HG02852 (cell line): ENCODE data around the gene PEMT.
"Not testable (repeated sequence)": the region's sequence is repeated elsewhere in the genome, so short reads cannot be mapped to it uniquely, and the experiment has no call there.

Experiments used
- ATAC-seq: cut with Tn5 transposase; IDR thresholded peaks from one replicate; pipeline ENCODE4 v1.9.1; 2021; ENCODE audit warnings: mild to moderate bottlenecking, moderate library complexity; ENCODE audit not compliant: unreplicated experiment

The PEMT gene, protein sequence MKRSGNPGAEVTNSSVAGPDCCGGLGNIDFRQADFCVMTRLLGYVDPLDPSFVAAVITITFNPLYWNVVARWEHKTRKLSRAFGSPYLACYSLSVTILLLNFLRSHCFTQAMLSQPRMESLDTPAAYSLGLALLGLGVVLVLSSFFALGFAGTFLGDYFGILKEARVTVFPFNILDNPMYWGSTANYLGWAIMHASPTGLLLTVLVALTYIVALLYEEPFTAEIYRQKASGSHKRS

DNA sequence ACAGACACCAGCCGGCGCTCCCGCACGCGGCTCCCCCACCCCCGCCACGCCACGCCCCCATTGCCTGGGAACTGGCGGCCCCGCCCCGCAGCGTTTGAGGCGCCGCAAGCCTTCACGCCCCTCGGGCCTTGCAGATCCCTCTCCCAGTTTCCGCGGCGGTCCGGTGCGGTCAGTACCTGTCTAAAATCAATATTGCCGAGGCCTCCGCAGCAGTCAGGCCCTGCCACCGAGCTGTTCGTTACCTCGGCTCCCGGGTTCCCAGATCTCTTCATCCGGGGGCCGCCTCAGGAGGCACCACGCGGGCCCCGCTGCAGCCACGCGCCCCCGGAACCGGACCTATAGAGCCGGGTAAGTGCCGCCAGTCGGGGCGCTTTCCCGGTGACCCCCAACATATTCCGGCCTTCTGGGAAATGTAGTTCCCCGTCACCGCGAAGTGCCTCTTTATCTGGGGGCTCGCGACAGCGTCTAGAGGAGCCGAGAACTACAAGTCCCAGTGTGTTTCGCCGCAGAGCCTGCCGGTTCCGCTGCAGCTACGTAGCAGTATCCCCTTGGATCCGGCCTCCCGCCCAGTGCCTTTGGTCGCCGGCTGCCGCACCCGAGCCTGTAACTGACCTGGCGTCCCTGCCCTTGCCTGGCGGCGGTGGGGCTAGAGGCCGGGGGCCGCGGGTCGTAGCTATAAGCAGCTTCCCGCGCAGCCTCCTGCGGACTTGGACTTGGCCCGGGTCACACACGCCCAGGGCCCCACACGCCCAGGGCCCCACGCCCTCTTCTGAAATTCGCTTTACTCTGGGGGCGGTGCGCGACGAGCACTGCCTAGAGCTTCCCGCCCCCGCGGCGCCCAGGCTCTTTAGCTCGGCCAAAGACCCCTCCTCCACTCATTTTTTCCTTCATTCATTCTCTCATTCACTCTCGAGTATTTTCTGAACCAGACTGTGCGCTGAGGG, at the start of gene PEMT:
TSS of gene PEMT (minus strand) at position 354 of the 944 bp plus-strand sequence. CDS start at position 272, 82 bp downstream.
- peak; percentile 93 for ATAC-seq

DNA sequence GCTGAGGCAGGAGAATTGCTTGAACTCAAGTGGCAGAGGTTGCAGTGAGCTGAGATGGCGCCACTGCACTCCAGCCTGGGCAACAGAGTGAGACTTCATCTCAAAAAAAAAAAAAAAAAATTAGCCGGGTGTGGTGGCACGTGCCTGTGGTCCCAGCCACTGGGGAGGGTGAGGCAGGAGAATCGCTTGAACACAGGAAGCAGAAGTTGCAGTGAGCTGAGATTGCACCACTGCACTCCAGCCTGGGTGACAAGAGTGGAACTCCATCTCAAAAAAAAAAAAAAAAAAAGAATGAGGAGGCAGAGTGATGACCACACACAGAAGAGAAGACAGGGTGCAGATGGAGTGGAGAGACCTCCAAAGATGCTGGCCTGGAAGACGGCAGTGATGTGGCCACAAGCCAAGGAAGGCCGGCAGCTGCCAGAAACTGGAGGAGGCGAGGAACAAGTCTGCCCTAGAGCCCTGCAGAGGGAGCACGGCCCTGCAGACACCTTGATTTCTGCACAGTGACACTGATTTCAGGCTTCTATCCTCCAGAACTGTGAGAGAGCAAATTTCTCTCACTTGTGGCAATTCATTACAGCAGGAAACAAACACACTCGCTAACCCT, 48.3 kb upstream of the PEMT start:
- ATAC-seq, result not testable (repeated sequence)

DNA sequence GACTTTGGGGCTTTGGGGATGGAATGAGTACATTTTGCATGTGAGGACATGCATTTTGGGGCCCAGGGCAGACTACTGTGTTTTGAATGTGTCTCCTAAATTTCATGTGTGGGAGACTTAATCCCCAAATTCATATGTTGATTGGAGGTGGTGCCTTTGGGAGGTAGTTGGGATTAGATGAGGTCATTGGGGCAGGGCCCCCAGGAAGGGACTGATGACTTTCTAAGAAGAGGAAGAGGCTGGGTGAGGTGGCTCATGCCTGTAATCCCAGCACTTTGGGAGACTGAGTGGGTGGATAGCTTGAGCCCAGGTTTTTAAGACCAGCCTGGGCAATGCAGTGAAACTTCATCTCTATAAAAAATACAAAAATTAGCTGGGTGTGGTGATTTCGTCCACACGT, 47.0 kb upstream of the PEMT start:
- no peak for ATAC-seq

DNA sequence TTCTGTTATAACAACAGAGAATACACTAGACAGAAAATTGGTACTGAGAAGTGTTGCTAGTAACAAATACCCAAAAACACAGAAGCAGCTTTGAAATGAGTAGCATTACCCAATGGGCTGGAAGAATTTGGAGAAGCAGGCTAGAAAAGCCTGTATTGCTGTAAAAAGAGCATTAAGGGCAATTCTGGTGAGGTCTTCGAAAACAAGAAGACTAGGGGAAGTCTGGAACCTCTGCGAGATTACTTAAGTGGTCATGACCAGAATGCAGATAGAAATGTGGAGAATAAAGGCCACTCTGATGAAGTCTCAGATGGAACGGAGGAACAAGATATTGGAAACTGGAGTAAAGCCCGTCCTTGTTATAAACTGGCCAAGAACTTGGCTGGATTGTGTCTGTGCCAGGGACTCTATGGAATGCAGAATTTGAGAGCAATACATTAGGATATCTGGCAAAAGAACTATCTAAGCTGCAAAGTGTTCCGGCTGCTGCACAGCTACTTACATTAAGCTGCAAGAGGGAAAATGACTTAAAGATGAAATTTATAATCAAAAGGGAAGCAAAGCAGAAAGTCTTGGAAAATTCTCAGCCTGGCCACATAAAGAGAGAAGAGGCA, 44.9 kb upstream of the PEMT start:
- ATAC-seq, result no peak

DNA sequence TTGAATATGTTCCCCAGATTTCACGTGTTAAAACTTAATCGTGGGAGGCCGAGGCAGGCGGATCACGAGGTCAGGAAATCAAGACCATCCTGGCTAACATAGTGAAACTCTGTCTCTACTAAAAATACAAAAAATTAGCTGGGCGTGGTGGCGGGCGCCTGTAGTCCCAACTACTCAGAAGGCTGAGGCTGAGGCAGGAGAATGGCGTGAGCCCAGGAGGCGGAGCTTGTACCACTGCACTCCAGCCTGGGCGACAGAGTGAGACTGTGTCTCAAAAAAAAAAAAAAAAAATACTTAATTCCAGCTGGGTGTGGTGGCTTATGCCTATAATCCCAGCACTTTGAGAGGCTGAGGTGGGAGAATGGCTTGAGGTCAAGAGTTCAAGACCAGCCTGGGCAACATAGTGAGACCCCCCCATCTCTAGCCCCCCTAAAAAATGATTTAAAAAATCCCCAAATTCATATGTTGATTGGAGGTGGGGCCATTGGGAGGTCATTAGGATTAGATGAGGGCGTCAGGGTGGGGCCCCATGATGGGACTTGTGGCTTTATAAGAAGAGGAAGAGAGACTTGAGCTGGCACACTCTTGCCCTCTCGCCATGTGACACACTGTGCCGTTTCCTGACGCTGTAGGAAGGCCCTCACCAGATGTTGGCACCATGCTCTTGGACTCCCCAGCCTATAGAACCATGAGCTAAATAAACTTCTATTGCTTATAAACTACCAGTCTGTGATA, 44.2 kb upstream of the PEMT start:
- ATAC-seq, result not testable (repeated sequence)

DNA sequence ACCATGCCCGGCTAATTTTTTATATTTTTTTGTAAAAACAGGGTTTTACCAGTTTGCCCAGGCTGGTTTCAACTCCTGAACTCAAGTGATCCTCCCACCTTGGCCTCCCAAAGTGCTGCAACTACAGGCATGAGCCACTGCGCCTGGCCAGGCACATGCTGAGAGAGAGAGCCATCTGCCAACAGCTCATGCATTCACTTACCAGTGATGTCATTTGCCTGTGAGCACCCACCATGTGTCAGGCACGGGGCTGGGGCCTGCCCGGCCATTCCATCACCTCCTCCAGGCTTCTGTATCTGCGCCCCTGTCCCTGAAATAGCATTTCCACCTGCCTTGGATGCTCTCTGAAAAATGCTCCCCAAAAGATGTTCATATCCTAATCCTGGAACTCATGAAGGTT, 43.6 kb upstream of the PEMT start:
- no peak for ATAC-seq

DNA sequence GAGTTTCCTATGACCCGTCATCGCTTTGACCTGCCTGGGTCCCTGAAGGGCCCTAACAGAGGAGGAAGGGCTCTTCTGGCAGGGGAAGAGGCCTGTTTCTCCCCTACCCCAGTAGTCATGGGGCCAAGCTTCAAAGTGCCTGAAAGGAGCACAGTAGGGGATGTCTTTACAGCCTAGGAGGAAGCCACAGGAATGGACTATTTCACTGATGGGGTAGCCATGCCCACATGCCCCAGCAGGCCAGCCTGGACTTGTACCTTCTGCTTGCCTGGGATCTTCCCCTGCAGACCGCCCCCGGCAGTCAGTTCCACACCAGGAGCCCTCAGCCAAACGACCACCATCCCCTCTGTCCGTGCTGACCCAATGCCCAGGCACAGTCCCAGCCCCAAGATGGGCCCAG, 41.8 kb upstream of the PEMT start:
- ATAC-seq, result no peak

DNA sequence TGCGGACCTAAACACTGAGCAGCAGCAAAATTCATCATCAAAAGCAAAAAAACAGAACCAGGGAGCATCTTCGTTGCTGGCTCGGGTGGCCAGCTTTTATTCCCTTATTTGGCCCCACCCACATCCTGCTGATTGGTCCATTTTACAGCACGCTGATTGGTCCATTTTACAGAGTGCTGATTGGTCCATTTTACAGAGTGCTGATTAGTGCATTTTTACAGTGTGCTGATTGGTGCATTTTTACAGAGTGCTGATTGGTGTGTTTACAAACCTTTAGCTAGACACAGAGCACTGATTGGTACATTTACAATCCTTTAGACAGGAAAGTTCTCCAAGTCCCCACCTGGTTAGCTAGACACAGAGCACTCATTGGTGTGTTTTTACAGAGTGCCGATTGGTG, 41.2 kb upstream of the PEMT start:
- not testable (repeated sequence) for ATAC-seq

DNA sequence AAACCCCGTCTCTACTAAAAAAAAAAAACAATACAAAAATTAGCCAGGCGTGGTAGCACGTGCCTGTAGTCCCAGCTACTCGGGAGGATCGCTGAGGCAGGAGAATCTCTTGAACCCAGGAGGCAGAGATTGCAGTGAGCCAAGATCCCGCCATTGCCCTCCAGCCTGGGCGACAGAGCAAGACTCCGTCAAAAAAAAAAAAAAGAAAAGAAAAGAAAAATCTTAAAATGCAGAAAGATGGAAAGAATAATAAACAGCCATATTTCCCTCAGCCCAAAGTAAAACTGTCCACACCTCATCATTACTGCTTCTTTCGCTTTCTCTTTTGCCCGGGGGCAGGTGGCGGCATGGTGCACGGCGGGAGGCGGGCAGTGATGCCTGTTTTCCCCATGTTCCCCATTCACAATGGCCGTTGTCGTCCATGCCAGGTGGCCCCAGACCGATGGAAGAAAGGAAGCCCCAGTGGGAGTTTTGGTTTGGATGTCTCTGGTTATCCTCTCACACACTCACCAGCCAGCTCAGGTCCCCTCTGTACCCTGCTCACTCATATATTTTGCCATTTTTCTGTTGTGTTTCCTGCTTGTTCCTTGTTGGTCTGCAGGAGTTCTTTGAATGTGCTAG, 37.0 kb upstream of the PEMT start:
- ATAC-seq, result no peak

DNA sequence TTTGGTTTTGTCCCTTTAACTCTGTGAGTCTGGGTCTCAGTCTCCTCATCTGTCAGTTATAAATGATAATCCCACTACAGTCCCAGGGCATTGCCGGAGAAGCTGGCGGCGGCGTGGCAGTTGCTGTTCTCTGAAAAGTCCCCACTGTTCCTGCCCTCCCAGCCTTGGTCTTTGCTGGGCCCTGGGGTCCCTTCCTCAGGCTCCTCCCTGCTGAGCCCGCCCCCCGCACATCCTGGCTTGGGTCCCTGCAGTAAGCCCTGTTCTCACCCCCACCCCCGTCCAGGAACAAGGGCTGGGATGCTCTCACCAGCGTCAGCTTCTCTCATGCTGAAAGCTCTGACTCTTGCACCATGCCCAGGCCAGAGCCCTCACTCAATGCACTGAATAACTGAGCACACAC, 35.3 kb upstream of the PEMT start:
- ATAC-seq, result no peak

DNA sequence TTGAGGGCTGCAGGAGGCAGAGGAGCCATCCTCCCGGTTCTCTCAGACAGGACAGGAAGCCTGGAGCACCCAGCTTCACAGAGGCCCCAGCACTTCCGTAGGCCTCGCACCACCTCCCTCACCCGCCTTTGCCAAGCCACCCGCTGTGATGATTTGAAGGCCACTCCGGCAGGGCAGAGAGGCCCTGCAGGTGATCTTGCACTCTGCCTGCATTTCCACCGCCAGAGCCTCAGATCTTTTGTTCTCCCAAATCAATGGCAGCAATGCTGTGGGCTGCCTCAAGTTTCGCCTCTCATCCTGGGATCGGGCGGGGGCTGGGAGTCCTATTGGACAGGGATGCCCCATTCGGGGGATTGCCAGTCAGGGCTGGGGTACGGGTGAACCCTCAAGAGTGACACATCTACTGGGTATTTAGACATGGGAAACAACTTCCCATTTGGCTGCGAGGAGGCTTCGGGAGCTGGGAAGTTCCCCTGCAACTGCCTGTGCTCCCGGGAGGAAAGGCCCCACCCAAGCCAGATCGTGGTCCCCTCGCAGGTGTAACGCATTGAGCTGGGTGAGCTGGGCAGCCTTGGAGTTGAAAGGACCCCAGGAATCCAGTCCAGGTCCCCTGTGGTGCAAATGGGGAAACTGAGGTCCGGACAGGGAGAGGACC, 34.8 kb upstream of the PEMT start:
- no peak for ATAC-seq

DNA sequence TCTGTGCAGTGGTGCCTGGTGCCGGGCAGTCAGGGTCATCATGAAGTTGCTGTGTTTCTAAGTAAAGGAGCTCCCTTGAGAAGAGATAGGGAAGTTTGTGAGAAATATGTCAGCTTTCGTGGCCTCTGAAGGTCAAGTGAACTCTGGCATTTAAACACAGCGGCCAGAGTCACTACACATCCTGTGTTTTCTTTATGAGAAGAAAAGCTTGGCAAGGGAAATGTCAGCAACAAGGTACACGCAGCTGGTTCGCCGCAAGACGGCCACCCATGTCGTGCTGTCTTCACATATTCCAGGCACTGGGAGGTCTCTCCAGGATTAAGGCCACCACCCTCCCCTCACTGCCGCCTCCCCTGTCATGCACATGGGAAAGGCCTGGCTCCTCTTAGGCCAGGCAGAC, 33.2 kb upstream of the PEMT start:
- no peak for ATAC-seq

DNA sequence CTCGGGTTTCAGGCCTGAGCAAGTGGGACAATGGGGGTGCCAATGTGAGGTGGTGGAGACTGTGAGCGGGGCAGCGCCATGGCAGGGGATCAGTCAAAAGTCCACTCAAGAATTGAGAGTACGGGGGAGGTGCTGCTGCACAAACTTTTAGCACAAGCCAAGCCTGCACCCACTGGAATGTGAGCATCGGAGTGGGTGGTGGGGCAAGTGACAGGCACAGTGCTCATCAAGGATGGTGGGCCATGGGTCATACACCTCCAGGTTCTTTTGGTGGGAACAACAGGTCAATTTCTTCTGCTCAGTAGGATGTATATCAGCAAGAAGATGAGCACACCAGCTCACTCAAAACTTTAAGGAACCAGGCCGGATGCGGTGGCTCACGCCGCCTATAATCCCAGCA, 32.4 kb upstream of the PEMT start:
- ATAC-seq, result no peak

DNA sequence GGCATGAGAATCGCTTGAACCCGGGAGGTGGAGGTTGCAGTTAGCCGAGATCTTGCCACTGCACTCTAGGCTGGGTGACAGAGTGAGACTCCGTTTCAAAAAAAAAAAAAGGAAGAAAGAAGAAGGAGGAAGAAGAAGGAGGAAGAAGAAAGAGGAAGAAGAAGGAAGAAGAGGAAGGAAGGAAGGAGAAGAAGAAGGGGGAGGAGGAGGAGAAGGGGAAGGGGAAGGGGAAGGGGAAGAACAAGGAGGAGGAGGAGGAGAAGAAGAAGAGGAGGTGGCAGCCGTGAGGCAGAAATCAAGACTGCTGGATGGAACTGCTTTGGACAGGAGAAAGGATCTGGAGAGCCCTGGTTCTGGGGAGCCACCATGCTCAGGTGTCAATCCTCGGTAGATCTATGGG, 29.7 kb upstream of the PEMT start:
- ATAC-seq, result no peak

DNA sequence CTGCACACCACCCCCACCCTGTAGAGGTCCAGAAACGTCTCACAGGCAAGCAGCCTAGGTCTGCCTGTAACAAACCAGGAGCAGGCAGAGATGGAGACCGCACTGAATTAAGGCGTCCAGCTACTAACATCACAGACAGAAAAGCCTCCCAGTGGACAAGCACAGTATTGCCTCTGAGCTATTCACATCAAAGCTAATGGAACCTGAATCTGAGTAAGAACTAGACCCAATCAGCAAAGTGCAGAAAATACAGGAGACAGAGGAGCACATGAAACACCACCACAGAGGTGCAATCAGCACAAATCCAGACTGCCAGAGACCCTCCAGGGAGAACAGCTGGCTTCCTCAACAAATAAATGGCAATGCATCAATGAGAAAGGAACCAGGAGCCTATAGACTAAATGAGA, 22.2 kb upstream of the PEMT start:
- no peak for ATAC-seq

DNA sequence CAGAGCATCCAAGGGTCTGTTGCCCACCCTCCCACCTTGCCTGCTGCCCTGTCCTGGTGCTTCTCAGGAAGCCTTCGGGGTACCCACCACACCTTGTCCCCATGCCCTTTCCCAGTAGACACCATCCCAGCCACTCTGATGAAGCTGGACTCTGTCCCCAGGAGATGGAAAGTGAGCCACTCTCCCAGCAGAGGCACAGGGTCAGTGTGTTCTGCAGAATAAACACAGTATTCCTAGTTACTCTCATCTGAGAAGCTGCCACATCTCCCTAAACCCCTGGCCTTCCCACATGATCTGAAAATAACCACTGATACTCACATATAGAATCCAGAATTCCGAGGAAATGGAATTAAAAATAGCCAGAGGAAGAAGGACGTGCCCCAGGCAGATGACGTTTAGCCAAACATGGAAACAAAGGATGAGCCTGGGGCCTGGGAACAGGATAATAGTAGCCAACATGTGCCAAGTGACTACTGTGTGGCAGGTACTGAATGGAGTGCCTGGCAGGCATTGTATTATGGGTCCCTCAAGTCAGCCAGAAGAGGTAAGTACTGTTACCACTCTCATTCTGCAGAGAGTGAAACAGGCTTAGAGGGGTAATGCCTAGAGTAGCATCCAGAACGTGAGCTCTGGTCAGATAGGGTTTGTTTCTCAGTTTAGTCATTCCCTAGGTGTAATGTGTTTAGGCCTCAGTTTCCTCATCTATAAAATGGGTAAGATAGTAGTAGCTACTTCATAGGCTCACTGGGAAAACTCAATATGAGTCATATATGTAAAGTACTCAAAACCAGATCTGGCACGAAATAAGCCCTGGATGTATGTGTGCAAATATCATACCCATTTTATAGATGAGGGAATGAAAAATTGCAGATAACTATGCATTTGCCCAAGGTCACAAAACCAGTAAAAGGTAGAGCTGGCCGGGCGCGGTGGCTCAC, 20.8 kb upstream of the PEMT start:
- no peak for ATAC-seq

DNA sequence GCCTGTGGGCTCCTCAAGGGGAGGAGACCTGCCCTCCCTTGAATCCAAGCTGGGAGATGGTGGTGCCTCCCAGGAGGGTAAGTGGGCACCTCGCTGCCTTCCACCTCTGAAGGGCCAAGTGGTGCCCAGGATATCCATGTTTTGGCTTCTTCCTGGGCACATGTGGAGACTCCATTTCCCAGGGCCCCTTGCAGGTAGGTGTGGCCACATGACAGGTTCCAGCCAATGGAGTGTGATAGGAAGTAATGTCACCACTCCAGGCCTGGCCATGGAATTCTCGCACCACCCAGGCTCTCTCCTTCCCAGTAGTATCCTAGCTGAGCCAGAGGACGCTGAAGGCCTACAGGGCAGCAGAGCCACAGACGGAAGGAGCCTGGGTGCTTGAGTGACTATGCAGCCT, 17.6 kb upstream of the PEMT start:
- no peak for ATAC-seq

DNA sequence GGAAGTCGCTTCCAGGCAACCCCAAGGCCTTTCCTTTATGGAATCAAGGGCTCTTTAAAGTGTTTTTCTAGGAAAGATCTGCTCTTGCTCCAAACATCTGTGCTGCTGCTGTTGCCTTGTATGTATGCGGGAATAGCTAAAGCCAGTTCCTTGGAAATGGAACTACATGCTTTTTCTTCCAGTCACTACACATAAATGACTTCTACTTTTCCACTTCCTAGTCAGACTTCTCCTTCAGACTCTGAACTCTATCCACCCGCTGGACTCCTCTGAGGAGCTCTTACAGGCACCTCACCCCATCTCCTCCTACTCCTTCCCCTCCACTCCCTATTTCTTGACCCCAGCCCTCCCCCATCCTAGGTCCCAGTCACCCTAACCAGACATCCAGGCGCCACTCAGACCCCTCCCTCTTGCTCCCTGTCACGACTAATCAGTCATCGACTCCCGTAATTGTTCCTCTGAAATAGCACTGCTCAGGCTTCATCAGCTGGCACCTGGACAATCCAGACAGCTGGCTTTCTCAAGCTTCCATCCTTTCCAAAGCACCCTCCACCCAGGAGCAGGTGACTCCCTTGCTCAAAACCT, 15.0 kb upstream of the PEMT start:
- no peak for ATAC-seq
